SH-SY5Y (cell line): ENCODE data around the gene CTNNA1.

Experiments used
- GATA2 ChIP-seq: IDR thresholded peaks from 2 replicates; pipeline ENCODE4 v1.6.1; 2011; ENCODE audit warnings: mild to moderate bottlenecking, low read depth, low read length
- GATA3 ChIP-seq: IDR thresholded peaks from 2 replicates; pipeline ENCODE4 v1.6.1; 2011; ENCODE audit warnings: low read depth, mild to moderate bottlenecking, low read length, moderate library complexity

DNA sequence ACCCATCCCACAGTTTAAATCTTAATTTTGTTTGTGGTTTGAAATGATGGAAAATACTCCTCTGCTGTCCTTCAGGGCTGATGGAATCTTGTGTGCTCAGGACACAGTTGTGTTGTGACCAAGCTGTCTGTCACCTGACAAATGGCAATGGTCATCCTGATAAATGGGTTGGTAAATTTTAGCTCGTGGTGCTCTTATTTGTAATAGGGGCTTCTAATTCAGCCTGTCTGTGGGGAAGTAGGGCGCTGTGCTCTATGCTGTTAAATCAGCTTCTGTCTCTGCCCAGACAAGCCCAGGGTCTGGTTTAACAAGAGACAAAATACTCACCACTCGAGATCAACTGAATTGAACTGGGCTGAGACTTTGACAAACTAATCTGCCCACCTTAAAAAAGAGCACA is 117.4 kb downstream of the CTNNA1 start:
- no peak for TF ChIP-seq GATA2
- TF ChIP-seq GATA3: no peak
